Loucy (cell line): ENCODE data around the gene UPK3B.
"Not testable (repeated sequence)": the region's sequence is repeated elsewhere in the genome, so short reads cannot be mapped to it uniquely, and the experiment has no call there.

Source experiments
- EZH2phosphoT487 ChIP-seq: fragments of 200-600 bp; IDR thresholded peaks from 2 replicates; pipeline ENCODE4 v1.6.1; 2018; ENCODE audit warnings: antibody characterized with exemption, mild to moderate bottlenecking, moderate library complexity, borderline replicate concordance
- TF ChIP-seq, protein P1 (sequence below): fragments of 200-600 bp; sonication (generic); conservative IDR thresholded peaks from 2 replicates; pipeline ENCODE4 v1.5.1; 2014; ENCODE audit warnings: mild to moderate bottlenecking, antibody characterized with exemption, low read length

DNA sequence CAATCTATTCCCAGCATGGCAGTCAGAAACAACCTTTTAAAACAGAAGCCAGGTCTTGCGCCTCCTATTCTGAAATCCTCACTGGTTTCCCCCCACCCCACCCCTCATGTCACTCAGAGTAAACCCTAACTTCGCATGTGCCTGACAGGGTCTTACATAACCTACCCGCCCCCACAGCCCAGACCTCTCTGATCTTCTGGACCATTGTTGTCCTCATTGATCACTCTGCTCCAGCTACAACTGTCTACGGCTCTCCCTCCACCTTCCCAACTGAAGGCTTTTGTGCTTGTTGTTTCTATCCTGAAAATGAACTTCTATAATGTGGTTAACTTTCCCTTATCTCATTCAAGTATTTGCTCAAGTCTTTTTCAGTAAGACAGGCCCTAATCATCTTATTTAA lies 49.8 kb downstream of the UPK3B start:
- TF ChIP-seq, protein P1, sequence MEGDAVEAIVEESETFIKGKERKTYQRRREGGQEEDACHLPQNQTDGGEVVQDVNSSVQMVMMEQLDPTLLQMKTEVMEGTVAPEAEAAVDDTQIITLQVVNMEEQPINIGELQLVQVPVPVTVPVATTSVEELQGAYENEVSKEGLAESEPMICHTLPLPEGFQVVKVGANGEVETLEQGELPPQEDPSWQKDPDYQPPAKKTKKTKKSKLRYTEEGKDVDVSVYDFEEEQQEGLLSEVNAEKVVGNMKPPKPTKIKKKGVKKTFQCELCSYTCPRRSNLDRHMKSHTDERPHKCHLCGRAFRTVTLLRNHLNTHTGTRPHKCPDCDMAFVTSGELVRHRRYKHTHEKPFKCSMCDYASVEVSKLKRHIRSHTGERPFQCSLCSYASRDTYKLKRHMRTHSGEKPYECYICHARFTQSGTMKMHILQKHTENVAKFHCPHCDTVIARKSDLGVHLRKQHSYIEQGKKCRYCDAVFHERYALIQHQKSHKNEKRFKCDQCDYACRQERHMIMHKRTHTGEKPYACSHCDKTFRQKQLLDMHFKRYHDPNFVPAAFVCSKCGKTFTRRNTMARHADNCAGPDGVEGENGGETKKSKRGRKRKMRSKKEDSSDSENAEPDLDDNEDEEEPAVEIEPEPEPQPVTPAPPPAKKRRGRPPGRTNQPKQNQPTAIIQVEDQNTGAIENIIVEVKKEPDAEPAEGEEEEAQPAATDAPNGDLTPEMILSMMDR = not testable (repeated sequence)
- TF ChIP-seq EZH2phosphoT487 = not testable (repeated sequence)
